Liver (tissue), 9 donors: ENCODE results near the gene IGFALS. TPM values are rescaled to one million over a fixed set of nuclear protein-coding genes. Genes with fewer than 3 reads are reported as not detected.

Source experiments
- DNase-seq: peaks from one replicate; pipeline ENCODE4 v3.0.0-alpha.2; 2017; ENCODE audit warnings: low spot score
- H3K27ac ChIP-seq, 2 donors: one replicate each; pipeline ENCODE4 v1.7.0; 2013; ENCODE audit warnings: inconsistent platforms in 2 of 2, low read length in 2 of 2, control low read depth in 1 of 2, low read depth in 1 of 2, mild to moderate bottlenecking in 1 of 2
- H3K27me3 ChIP-seq, 4 donors: one replicate each; pipeline versions ENCODE4 v1.6.1 to v1.7.0; 2013; ENCODE audit warnings: low read length in 3 of 4, inconsistent platforms in 1 of 4, mild to moderate bottlenecking in 1 of 4, moderate library complexity in 1 of 4; ENCODE audit not compliant: control insufficient read depth in 4 of 4, insufficient read depth in 4 of 4
- H3K36me3 ChIP-seq, 4 donors: one replicate each; pipeline versions ENCODE4 v1.6.1 to v1.7.0; 2013; ENCODE audit warnings: low read length in 3 of 4, mild to moderate bottlenecking in 3 of 4, low read depth in 1 of 4, moderate library complexity in 1 of 4; ENCODE audit not compliant: control insufficient read depth in 4 of 4, insufficient read depth in 3 of 4
- H3K4me1 ChIP-seq, 4 donors: one replicate each; pipeline versions ENCODE4 v1.6.1 to v1.7.0; 2013; ENCODE audit warnings: low read length in 3 of 4, mild to moderate bottlenecking in 3 of 4, moderate library complexity in 1 of 4; ENCODE audit not compliant: control insufficient read depth in 4 of 4, insufficient read depth in 4 of 4
- H3K4me3 ChIP-seq, 3 donors: one replicate each; pipeline versions ENCODE4 v1.6.1 to v1.7.0; 2013; ENCODE audit warnings: low read length in 3 of 3, control low read depth in 1 of 3, low read depth in 1 of 3, mild to moderate bottlenecking in 1 of 3
- H3K9ac ChIP-seq, 2 donors: one replicate each; pipeline ENCODE4 v1.7.0; 2013; ENCODE audit warnings: low read length in 2 of 2, mild to moderate bottlenecking in 2 of 2, moderate library complexity in 2 of 2, control low read depth in 1 of 2, low read depth in 1 of 2
- H3K9me3 ChIP-seq, 4 donors: one replicate each; pipeline versions ENCODE4 v1.6.1 to v1.7.0; 2013; ENCODE audit warnings: low read length in 3 of 4; ENCODE audit not compliant: control insufficient read depth in 4 of 4
- ATF3 ChIP-seq: IDR thresholded peaks from 2 replicates; pipeline ENCODE4 v1.6.1; 2016; ENCODE audit warnings: antibody characterized with exemption
- CTCF ChIP-seq: fragments of 150-350 bp; IDR thresholded peaks from 2 replicates; pipeline ENCODE4 v1.5.1; 2017; ENCODE audit warnings: improper control_type of control experiment, low read depth, low read length; ENCODE audit not compliant: missing input control
- EGR1 ChIP-seq, 2 donors: IDR thresholded peaks; 2 replicates each; pipeline ENCODE4 v1.6.1; 2016 to 2018; ENCODE audit warnings: antibody characterized with exemption in 2 of 2, low read depth in 2 of 2
- FOXA1 ChIP-seq: IDR thresholded peaks from 2 replicates; pipeline ENCODE4 v1.6.1; 2016; ENCODE audit warnings: antibody characterized with exemption
- FOXA2 ChIP-seq: IDR thresholded peaks from 2 replicates; pipeline ENCODE4 v1.6.1; 2016; ENCODE audit warnings: antibody characterized with exemption
- GABPA ChIP-seq, 2 donors: IDR thresholded peaks in 1 of 2; conservative IDR thresholded peaks in 1 of 2; 2 replicates each; pipeline ENCODE4 v1.6.1; 2016; ENCODE audit warnings: antibody characterized with exemption in 2 of 2, mild to moderate bottlenecking in 1 of 2, moderate library complexity in 1 of 2
- HNF4A ChIP-seq, 2 donors: conservative IDR thresholded peaks; 2 replicates each; pipeline ENCODE4 v1.6.1; 2016; ENCODE audit warnings: antibody characterized with exemption in 2 of 2, mild to moderate bottlenecking in 2 of 2
- HNF4G ChIP-seq: IDR thresholded peaks from 2 replicates; pipeline ENCODE4 v1.6.1; 2016; ENCODE audit warnings: antibody characterized with exemption
- JUND ChIP-seq, 2 donors: IDR thresholded peaks; 2 replicates each; pipeline ENCODE4 v1.6.1; 2016; ENCODE audit warnings: antibody characterized with exemption in 2 of 2
- MAX ChIP-seq: IDR thresholded peaks from 2 replicates; pipeline ENCODE4 v1.6.1; 2016; ENCODE audit warnings: antibody characterized with exemption
- NR2F2 ChIP-seq: IDR thresholded peaks from 2 replicates; pipeline ENCODE4 v1.6.1; 2016; ENCODE audit warnings: antibody characterized with exemption
- RAD21 ChIP-seq, 2 donors: IDR thresholded peaks; 2 replicates each; pipeline ENCODE4 v1.6.1; 2016; ENCODE audit warnings: antibody characterized with exemption in 2 of 2, mild to moderate bottlenecking in 2 of 2
- REST ChIP-seq: IDR thresholded peaks from 2 replicates; pipeline ENCODE4 v1.6.1; 2016; ENCODE audit warnings: antibody characterized with exemption, mild to moderate bottlenecking
- RXRA ChIP-seq, 2 donors: IDR thresholded peaks; 2 replicates each; pipeline ENCODE4 v1.6.1; 2017 to 2018; ENCODE audit warnings: antibody characterized with exemption in 2 of 2, mild to moderate bottlenecking in 1 of 2
- SP1 ChIP-seq: IDR thresholded peaks from 2 replicates; pipeline ENCODE4 v1.6.1; 2018; ENCODE audit warnings: antibody characterized with exemption, mild to moderate bottlenecking
- TAF1 ChIP-seq: conservative IDR thresholded peaks from 2 replicates; pipeline ENCODE4 v1.6.1; 2016; ENCODE audit warnings: antibody characterized with exemption, mild to moderate bottlenecking
- YY1 ChIP-seq: IDR thresholded peaks from 2 replicates; pipeline ENCODE4 v1.6.1; 2016; ENCODE audit warnings: antibody characterized with exemption, mild to moderate bottlenecking
- ZBTB33 ChIP-seq: IDR thresholded peaks from 2 replicates; pipeline ENCODE4 v1.6.1; 2016; ENCODE audit warnings: antibody characterized with exemption
- WGBS: extraction: QIAGEN DNeasy Blood & Tissue Kit; methylation state at CpG from one replicate; pipeline ENCODE4 v1.1.7; 2013; 5-methylcytosine and 5-hydroxymethylcytosine counted together
- polyA plus RNA-seq, 2 donors: library from polyadenylated mRNA; stranded (reverse) in 1 of 2; unstranded in 1 of 2; fragments of 200-250 nt in 1 of 2; fragments of >200 nt in 1 of 2; fragmentation: Nextera tagmentation in 1 of 2; extraction: Ambion mirVana in 1 of 2; gene quantifications; one replicate each; pipeline versions ENCODE4 v1.2.1 to v1.2.3, GENCODE V29; 2013 to 2015
- total RNA-seq, 2 donors: library from RNA; depleted of rRNA; stranded (reverse); fragments of >200 nt; gene quantifications; one replicate each; pipeline ENCODE4 v1.2.3, GENCODE V29; 2014
- donor health status: healthy.
- donor health status: healthy.
- donor health status: healthy.
- donor health status: healthy.
- donor health status: healthy.

IGFALS gene
- total and polyA plus RNA-seq, 4 donors, result 19.8 to 161 (median 68.4) TPM

GRCh38 chr16:1770328-1771187 is 22.9 kb downstream of the IGFALS start:
- Histone ChIP-seq H3K36me3 (peaks cover 3 to 26% (median 6%) of the 10 kb centered on the region in 4 donors), H3K27ac (peak overlapping the region; percentile 48 to 64), H3K4me1 (peaks cover 10 to 45% (median 29%) of the 10 kb centered on the region in 4 donors), H3K9me3 (no peaks in the 10 kb centered on the region), H3K9ac (peak overlapping the region in 1 of 2 donors; percentile 36), H3K4me3 (peak overlapping the region; percentile 38 to 93 (median 50)), H3K27me3 (no peaks in the 10 kb centered on the region)
- TF ChIP-seq JUND (IDR thresholded peaks at IDR 0.05), result no peak
- no peak for TF ChIP-seq RXRA (IDR thresholded peaks at IDR 0.05)
- TF ChIP-seq FOXA2, result no peak
- TF ChIP-seq SP1, result no peak
- TF ChIP-seq HNF4G, result no peak
- no peak for TF ChIP-seq MAX
- TF ChIP-seq FOXA1, result no peak
- TF ChIP-seq REST, result no peak
- no peak for TF ChIP-seq GABPA (IDR thresholded peaks at IDR 0.05 in 1 of 2, conservative IDR thresholded peaks at IDR 0.05 in 1 of 2)
- no peak for TF ChIP-seq NR2F2
- no peak for TF ChIP-seq TAF1
- no peak for TF ChIP-seq CTCF
- TF ChIP-seq ZBTB33, result no peak
- no peak for TF ChIP-seq ATF3
- TF ChIP-seq RAD21 (IDR thresholded peaks at IDR 0.05), result no peak
- no peak for TF ChIP-seq HNF4A (conservative IDR thresholded peaks at IDR 0.05)
- no peak for TF ChIP-seq YY1
- no peak for TF ChIP-seq EGR1 (IDR thresholded peaks at IDR 0.05; ENCODE audit: low read depth in 2 of 2)
- 9% methylated on average over 81 of the region's 81 CpGs for WGBS
- DNase-seq, result no peak
